ENCODE data around the gene EPB41L1.

EPB41L1 gene

GRCh38 chr20:36120991-36121390, 33.5 kb upstream of the EPB41L1 start:
- CTCF ChIA-PET = interaction anchor here (0.6 kb wide), 1 partner anchor 10 kb away, joined by 3 read pairs; no protein-coding TSS in a partner anchor
- DNase-seq (ENCODE audit: extremely low spot score) = no peak
- no peak for TF ChIP-seq FOXA1 (IDR thresholded peaks at IDR 0.05)
- no peak for TF ChIP-seq L3MBTL2 (conservative IDR thresholded peaks at IDR 0.05)
- no peak for TF ChIP-seq CTBP1 (IDR thresholded peaks at IDR 0.05; ENCODE audit: borderline replicate concordance)
- no peak for TF ChIP-seq ZNF384 (IDR thresholded peaks at IDR 0.05)
- no peak for TF ChIP-seq BHLHE40 (IDR thresholded peaks at IDR 0.05; ENCODE audit: borderline replicate concordance)
- no peak for TF ChIP-seq TARDBP (IDR thresholded peaks at IDR 0.05)
- no peak for TF ChIP-seq ELF4 (IDR thresholded peaks at IDR 0.05)
- POLR2A ChIA-PET = no interaction called here

- DNase-seq (ENCODE audit: extremely low spot score) = no peak
- TF ChIP-seq SUZ12 (IDR thresholded peaks at IDR 0.05) = no peak
- no peak for TF ChIP-seq CTBP1 (IDR thresholded peaks at IDR 0.05; ENCODE audit: borderline replicate concordance)
- no peak for TF ChIP-seq HDGF (IDR thresholded peaks at IDR 0.05; ENCODE audit: borderline replicate concordance)
- no peak for TF ChIP-seq FOXA1 (IDR thresholded peaks at IDR 0.05)
- no peak for TF ChIP-seq LEF1 (IDR thresholded peaks at IDR 0.05; ENCODE audit: borderline replicate concordance)
- no peak for TF ChIP-seq PKNOX1 (IDR thresholded peaks at IDR 0.05)
- no peak for TF ChIP-seq NFRKB (IDR thresholded peaks at IDR 0.05)
- TF ChIP-seq TARDBP (IDR thresholded peaks at IDR 0.05) = no peak
- no peak for TF ChIP-seq ARNT (IDR thresholded peaks at IDR 0.05)
- no peak for TF ChIP-seq BHLHE40 (IDR thresholded peaks at IDR 0.05; ENCODE audit: borderline replicate concordance)
- TF ChIP-seq SP1 (IDR thresholded peaks at IDR 0.05) = no peak
- no peak for TF ChIP-seq L3MBTL2 (conservative IDR thresholded peaks at IDR 0.05)
- TF ChIP-seq FOXM1 (IDR thresholded peaks at IDR 0.05; ENCODE audit: borderline replicate concordance) = no peak
- POLR2A ChIA-PET = no interaction called here
- CTCF ChIA-PET = no interaction called here
Observed at GRCh38 chr20:36121981-36122930, 32.3 kb upstream of the EPB41L1 start.

GRCh38 chr20:36122931-36123288, 31.6 kb upstream of the EPB41L1 start:
- DNase-seq (ENCODE audit: extremely low spot score) = no peak
- TF ChIP-seq ELF4 (IDR thresholded peaks at IDR 0.05) (no peak), LEF1 (IDR thresholded peaks at IDR 0.05; ENCODE audit: borderline replicate concordance) (no peak), BHLHE40 (IDR thresholded peaks at IDR 0.05; ENCODE audit: borderline replicate concordance) (no peak)
- ChIA-PET POLR2A (no interaction called here), CTCF (no interaction called here)

- TF ChIP-seq NFRKB (IDR thresholded peaks at IDR 0.05) (no peak), HDGF (IDR thresholded peaks at IDR 0.05; ENCODE audit: borderline replicate concordance) (no peak), SUZ12 (IDR thresholded peaks at IDR 0.05) (no peak), TARDBP (IDR thresholded peaks at IDR 0.05) (no peak), L3MBTL2 (conservative IDR thresholded peaks at IDR 0.05) (no peak), SP1 (IDR thresholded peaks at IDR 0.05) (no peak), FOXA1 (IDR thresholded peaks at IDR 0.05) (no peak), ZNF384 (IDR thresholded peaks at IDR 0.05) (no peak)
- ChIA-PET POLR2A (no interaction called here), CTCF (interaction anchor here (0.7 kb wide), 1 partner anchor 13 kb away, joined by 7 read pairs; no protein-coding TSS in a partner anchor)
Observed at GRCh38 chr20:36125097-36125496, 29.4 kb upstream of the EPB41L1 start.

GRCh38 chr20:36126836-36127527, 27.6 kb upstream of the EPB41L1 start:
- POLR2A ChIA-PET = interaction anchor here (1.6 kb wide), 1 partner anchor 174 kb away, joined by 8 read pairs; the partner anchor contains the start of gene SCAND1
- no peak for DNase-seq (ENCODE audit: extremely low spot score)
- CTCF ChIA-PET = interaction anchor here (1.8 to 2.5 kb wide), 2 partner anchors 12 to 134 kb away, joined by 8 to 9 read pairs; no protein-coding TSS in a partner anchor
- no peak for TF ChIP-seq ARNT (IDR thresholded peaks at IDR 0.05)
- no peak for TF ChIP-seq ZNF384 (IDR thresholded peaks at IDR 0.05)
- TF ChIP-seq SP1 (IDR thresholded peaks at IDR 0.05) = no peak
- no peak for TF ChIP-seq PKNOX1 (IDR thresholded peaks at IDR 0.05)
- no peak for TF ChIP-seq TARDBP (IDR thresholded peaks at IDR 0.05)
- no peak for TF ChIP-seq SUZ12 (IDR thresholded peaks at IDR 0.05)
- no peak for TF ChIP-seq NFRKB (IDR thresholded peaks at IDR 0.05)
- no peak for TF ChIP-seq HDGF (IDR thresholded peaks at IDR 0.05; ENCODE audit: borderline replicate concordance)
- no peak for TF ChIP-seq BHLHE40 (IDR thresholded peaks at IDR 0.05; ENCODE audit: borderline replicate concordance)
- TF ChIP-seq CTBP1 (IDR thresholded peaks at IDR 0.05; ENCODE audit: borderline replicate concordance) = no peak
- TF ChIP-seq FOXM1 (IDR thresholded peaks at IDR 0.05; ENCODE audit: borderline replicate concordance) = no peak
- no peak for TF ChIP-seq LEF1 (IDR thresholded peaks at IDR 0.05; ENCODE audit: borderline replicate concordance)
- TF ChIP-seq FOXA1 (IDR thresholded peaks at IDR 0.05) = no peak
- TF ChIP-seq ELF4 (IDR thresholded peaks at IDR 0.05) = no peak
- no peak for TF ChIP-seq FOXK2 (IDR thresholded peaks at IDR 0.05)
- no peak for TF ChIP-seq L3MBTL2 (conservative IDR thresholded peaks at IDR 0.05)

More at GRCh38 chr20:36125097-36125496, 29.4 kb upstream of the EPB41L1 start:
- DNase-seq (ENCODE audit: extremely low spot score) = no peak

- TF ChIP-seq SP1 (IDR thresholded peaks at IDR 0.05) (no peak), ZNF384 (IDR thresholded peaks at IDR 0.05) (no peak), TARDBP (IDR thresholded peaks at IDR 0.05) (no peak), FOXA1 (IDR thresholded peaks at IDR 0.05) (no peak), HDGF (IDR thresholded peaks at IDR 0.05; ENCODE audit: borderline replicate concordance) (no peak), NFRKB (IDR thresholded peaks at IDR 0.05) (no peak), SUZ12 (IDR thresholded peaks at IDR 0.05) (no peak), ELF4 (IDR thresholded peaks at IDR 0.05) (no peak), L3MBTL2 (conservative IDR thresholded peaks at IDR 0.05) (no peak), FOXK2 (IDR thresholded peaks at IDR 0.05) (no peak), ARNT (IDR thresholded peaks at IDR 0.05) (no peak), FOXM1 (IDR thresholded peaks at IDR 0.05; ENCODE audit: borderline replicate concordance) (no peak)
- ChIA-PET POLR2A (interaction anchor here (1.6 kb wide), 1 partner anchor 175 kb away, joined by 8 read pairs; the partner anchor contains the start of gene SCAND1), CTCF (interaction anchor here (0.8 kb wide), 1 partner anchor 10 kb away, joined by 3 read pairs; no protein-coding TSS in a partner anchor)
- DNase-seq (ENCODE audit: extremely low spot score) = no peak
Observed at GRCh38 chr20:36128463-36129159, 25.9 kb upstream of the EPB41L1 start.
